GM19372 (cell line): ENCODE measurements around the gene SCN8A.

Experiments
- ATAC-seq: cut with Tn5 transposase; IDR thresholded peaks from one replicate; pipeline ENCODE4 v1.9.1; 2021; ENCODE audit warnings: mild to moderate bottlenecking, low read depth, moderate library complexity; ENCODE audit not compliant: unreplicated experiment

The SCN8A gene

DNA sequence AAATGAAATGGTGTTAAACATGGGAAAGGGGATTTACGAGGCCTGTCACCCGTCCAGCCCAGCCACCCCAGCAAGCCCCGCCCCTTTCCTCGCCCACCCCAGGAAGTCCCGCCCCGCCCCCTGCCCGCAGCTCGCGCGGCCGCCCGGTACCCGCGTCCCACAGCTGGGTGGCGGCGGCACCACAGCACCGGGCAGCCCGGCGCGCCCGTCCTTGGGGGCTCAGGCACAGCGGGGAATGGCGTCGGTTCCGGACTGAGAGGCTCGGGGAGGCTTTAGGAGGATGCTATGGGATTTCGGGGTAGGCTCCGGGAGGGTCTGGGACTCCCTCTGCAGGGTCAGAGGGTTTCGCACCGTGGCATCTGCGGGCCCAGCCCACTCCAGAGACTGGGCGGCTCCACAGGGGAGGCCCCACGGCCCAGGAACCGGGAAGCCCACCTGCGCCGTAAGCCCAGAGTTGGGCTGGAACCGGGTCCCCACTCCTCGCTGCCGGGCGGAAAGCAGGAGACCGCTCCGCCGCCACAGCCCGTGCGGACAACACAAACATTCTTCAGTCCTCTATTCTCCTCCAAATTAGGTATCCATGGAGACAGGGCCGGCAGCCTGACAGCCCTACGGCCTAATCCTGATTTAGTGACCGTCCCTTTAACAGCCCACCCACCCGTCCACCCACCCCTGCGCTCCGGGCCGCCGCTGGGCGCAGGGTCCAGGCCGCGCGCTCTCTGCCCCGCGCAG lies 256.0 kb downstream of the SCN8A start:
- ATAC-seq: no peak

- no peak for ATAC-seq
These were observed 256.8 kb downstream of the SCN8A start for GRCh38 chr12:51847643-51848325.

DNA sequence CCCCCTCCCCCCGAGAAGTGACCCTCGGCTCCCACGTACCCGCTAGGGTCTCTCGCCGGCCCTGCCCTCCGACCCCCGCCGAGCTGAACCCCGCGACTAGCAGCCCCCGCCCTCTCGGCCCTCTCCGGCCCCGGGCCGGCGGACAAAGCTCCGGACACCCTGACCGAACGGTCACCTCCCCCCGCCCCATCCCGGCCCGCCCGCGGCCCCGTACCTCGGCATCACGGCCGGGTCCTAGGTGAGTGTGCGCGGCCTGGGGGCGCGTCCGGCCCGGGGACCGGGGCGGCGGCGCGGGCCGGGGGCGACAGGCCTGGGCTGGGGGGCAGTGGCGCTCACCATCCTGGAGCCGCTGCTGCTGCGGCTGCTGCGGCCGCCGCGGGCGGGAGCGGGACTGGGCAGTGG lies 257.3 kb downstream of the SCN8A start, which contains the start of gene FIGNL2:
Gene FIGNL2 (minus strand): TSS at position 393 of the 402 bp plus-strand sequence. CDS start 26,305 bp downstream, outside the sequence.
- ATAC-seq: no peak

- ATAC-seq: no peak
These were observed 258.1 kb downstream of the SCN8A start for GRCh38 chr12:51848841-51849735.

GRCh38 chr12:51850081-51850964 lies 259.3 kb downstream of the SCN8A start:
- no peak for ATAC-seq

- ATAC-seq: no peak
These were observed 259.9 kb downstream of the SCN8A start for GRCh38 chr12:51850965-51851299.

- ATAC-seq: no peak
These were observed 260.5 kb downstream of the SCN8A start for GRCh38 chr12:51851413-51852124.

GRCh38 chr12:51852404-51853137 lies 261.5 kb downstream of the SCN8A start:
- ATAC-seq: no peak

- ATAC-seq: no peak
These were observed 264.8 kb downstream of the SCN8A start for GRCh38 chr12:51855586-51856428.

- ATAC-seq: no peak
These were observed 270.0 kb downstream of the SCN8A start for GRCh38 chr12:51860986-51861385.
